GM23338 (cell line): Measurements from ENCODE around the gene BBX. TPM values are rescaled to one million over a fixed set of nuclear protein-coding genes. Genes with fewer than 3 reads are reported as not detected.

Experiments used
- ATAC-seq: fragments of 200-7000 bp; cut with Tn5 transposase; 3 replicates; pipeline ENCODE4 v1.9.1; 2020
- DNase-seq: peaks from one replicate; pipeline ENCODE4 v3.0.0-alpha.2; 2015; ENCODE audit warnings: low spot score
- H2AFZ ChIP-seq: fragments of 200-600 bp; sonication (generic); 2 replicates; pipeline ENCODE4 v1.8.0; 2016; ENCODE audit warnings: antibody characterized with exemption, mild to moderate bottlenecking, moderate library complexity
- H3F3A ChIP-seq: fragments of 200-600 bp; sonication (generic); replicated peaks from 2 replicates; pipeline ENCODE4 v1.8.0; 2017; ENCODE audit warnings: antibody characterized with exemption, mixed run types, low read depth
- H3K27ac ChIP-seq: fragments of 200-600 bp; sonication (generic); 2 replicates; pipeline ENCODE4 v1.6.1; 2016; ENCODE audit warnings: low read depth
- H3K27me3 ChIP-seq: fragments of 200-600 bp; sonication (generic); 2 replicates; pipeline ENCODE4 v1.8.0; 2016; ENCODE audit warnings: mild to moderate bottlenecking, mixed run types, moderate library complexity; ENCODE audit not compliant: insufficient read depth
- H3K36me3 ChIP-seq: fragments of 200-600 bp; sonication (generic); 2 replicates; pipeline ENCODE4 v1.8.0; 2016; ENCODE audit warnings: mild to moderate bottlenecking; ENCODE audit not compliant: insufficient read depth
- H3K4me1 ChIP-seq: fragments of 200-600 bp; sonication (generic); 2 replicates; pipeline ENCODE4 v1.8.0; 2016; ENCODE audit warnings: mild to moderate bottlenecking, moderate library complexity; ENCODE audit not compliant: insufficient read depth
- H3K4me2 ChIP-seq: fragments of 200-600 bp; sonication (generic); 2 replicates; pipeline ENCODE4 v1.7.1; 2017; ENCODE audit warnings: mixed run types
- H3K4me3 ChIP-seq: fragments of 200-600 bp; sonication (generic); 2 replicates; pipeline ENCODE4 v1.6.1; 2016; ENCODE audit warnings: mixed run types
- H3K79me2 ChIP-seq: fragments of 200-600 bp; sonication (generic); replicated peaks from 2 replicates; pipeline ENCODE4 v1.8.0; 2017; ENCODE audit warnings: mild to moderate bottlenecking; ENCODE audit not compliant: insufficient read depth
- H3K9me2 ChIP-seq: fragments of 200-600 bp; sonication (generic); 2 replicates; pipeline ENCODE4 v1.8.0; 2017; ENCODE audit not compliant: insufficient read depth
- H4K20me1 ChIP-seq: fragments of 200-600 bp; sonication (generic); replicated peaks from 2 replicates; pipeline ENCODE4 v1.8.0; 2017; ENCODE audit warnings: mild to moderate bottlenecking; ENCODE audit not compliant: insufficient read depth
- H3K27ac Mint-ChIP-seq: 2 replicates; pipeline ENCODE4 v1.8.0; 2020; ENCODE audit warnings: inconsistent platforms, mild to moderate bottlenecking, moderate library complexity, mixed read lengths
- H3K27me3 Mint-ChIP-seq: 3 replicates; pipeline ENCODE4 v1.8.0; 2022; ENCODE audit warnings: low read depth, mild to moderate bottlenecking, moderate library complexity, mixed read lengths, inconsistent platforms; ENCODE audit not compliant: insufficient read depth, poor library complexity
- H3K36me3 Mint-ChIP-seq: 3 replicates; pipeline ENCODE4 v1.8.0; 2021; ENCODE audit warnings: low read depth, mild to moderate bottlenecking, inconsistent platforms, moderate library complexity, mixed read lengths
- H3K4me1 Mint-ChIP-seq: 3 replicates; pipeline ENCODE4 v1.8.0; 2020; ENCODE audit warnings: mild to moderate bottlenecking, inconsistent platforms, mixed read lengths
- H3K4me3 Mint-ChIP-seq: 3 replicates; pipeline ENCODE4 v1.8.0; 2021; ENCODE audit warnings: moderate library complexity, mild to moderate bottlenecking, inconsistent platforms, mixed read lengths
- H3K9me3 Mint-ChIP-seq: 3 replicates; pipeline ENCODE4 v1.8.0; 2020; ENCODE audit warnings: moderate library complexity, mild to moderate bottlenecking, inconsistent platforms, mixed read lengths
- ETS1 ChIP-seq: IDR thresholded peaks from 2 replicates; pipeline ENCODE4 v1.6.1; 2016; ENCODE audit warnings: antibody characterized with exemption
- EZH2phosphoT487 ChIP-seq: fragments of 200-600 bp; sonication (generic); IDR thresholded peaks from one replicate; pipeline ENCODE4 v1.8.1; 2018; ENCODE audit warnings: antibody characterized with exemption; ENCODE audit not compliant: unreplicated experiment
- JUNB ChIP-seq: IDR thresholded peaks from one replicate; pipeline ENCODE4 v1.6.1; 2016; ENCODE audit warnings: antibody characterized with exemption; ENCODE audit not compliant: unreplicated experiment
- NANOG ChIP-seq: IDR thresholded peaks from 2 replicates; pipeline ENCODE4 v1.6.1; 2016; ENCODE audit warnings: antibody characterized with exemption, borderline replicate concordance
- POLR2AphosphoS5 ChIP-seq: IDR thresholded peaks from 2 replicates; pipeline ENCODE4 v1.6.1; 2016; ENCODE audit warnings: antibody characterized with exemption, low read depth
- ZNF331 ChIP-seq: fragments of 250-450 bp; sonication (Bioruptor Pico); IDR thresholded peaks from 2 replicates; pipeline ENCODE4 v1.5.0; 2020; ENCODE audit warnings: low read depth, mild to moderate bottlenecking, moderate library complexity
- polyA plus RNA-seq: library from polyadenylated mRNA; unstranded; fragments of >200 nt; fragmentation: Nextera tagmentation; extraction: Ambion mirVana; gene quantifications from 2 replicates; pipeline ENCODE4 v1.2.1, GENCODE V29; 2016
- total RNA-seq: library from RNA; depleted of rRNA; stranded (reverse); fragments of >200 nt; shearing (Covaris generic); gene quantifications from 2 replicates; pipeline ENCODE4 v1.2.3, GENCODE V29; 2014
- TF ChIP-seq, protein P1 (sequence below): fragments of 250-450 bp; sonication (Bioruptor Pico); IDR thresholded peaks from 2 replicates; pipeline ENCODE4 v1.5.0; 2020; ENCODE audit warnings: mild to moderate bottlenecking, moderate library complexity

Gene BBX
- total and polyA plus RNA-seq, 2 experiments from 2014 or later, result 35.2 to 44.1 TPM

- TF ChIP-seq, protein P1, sequence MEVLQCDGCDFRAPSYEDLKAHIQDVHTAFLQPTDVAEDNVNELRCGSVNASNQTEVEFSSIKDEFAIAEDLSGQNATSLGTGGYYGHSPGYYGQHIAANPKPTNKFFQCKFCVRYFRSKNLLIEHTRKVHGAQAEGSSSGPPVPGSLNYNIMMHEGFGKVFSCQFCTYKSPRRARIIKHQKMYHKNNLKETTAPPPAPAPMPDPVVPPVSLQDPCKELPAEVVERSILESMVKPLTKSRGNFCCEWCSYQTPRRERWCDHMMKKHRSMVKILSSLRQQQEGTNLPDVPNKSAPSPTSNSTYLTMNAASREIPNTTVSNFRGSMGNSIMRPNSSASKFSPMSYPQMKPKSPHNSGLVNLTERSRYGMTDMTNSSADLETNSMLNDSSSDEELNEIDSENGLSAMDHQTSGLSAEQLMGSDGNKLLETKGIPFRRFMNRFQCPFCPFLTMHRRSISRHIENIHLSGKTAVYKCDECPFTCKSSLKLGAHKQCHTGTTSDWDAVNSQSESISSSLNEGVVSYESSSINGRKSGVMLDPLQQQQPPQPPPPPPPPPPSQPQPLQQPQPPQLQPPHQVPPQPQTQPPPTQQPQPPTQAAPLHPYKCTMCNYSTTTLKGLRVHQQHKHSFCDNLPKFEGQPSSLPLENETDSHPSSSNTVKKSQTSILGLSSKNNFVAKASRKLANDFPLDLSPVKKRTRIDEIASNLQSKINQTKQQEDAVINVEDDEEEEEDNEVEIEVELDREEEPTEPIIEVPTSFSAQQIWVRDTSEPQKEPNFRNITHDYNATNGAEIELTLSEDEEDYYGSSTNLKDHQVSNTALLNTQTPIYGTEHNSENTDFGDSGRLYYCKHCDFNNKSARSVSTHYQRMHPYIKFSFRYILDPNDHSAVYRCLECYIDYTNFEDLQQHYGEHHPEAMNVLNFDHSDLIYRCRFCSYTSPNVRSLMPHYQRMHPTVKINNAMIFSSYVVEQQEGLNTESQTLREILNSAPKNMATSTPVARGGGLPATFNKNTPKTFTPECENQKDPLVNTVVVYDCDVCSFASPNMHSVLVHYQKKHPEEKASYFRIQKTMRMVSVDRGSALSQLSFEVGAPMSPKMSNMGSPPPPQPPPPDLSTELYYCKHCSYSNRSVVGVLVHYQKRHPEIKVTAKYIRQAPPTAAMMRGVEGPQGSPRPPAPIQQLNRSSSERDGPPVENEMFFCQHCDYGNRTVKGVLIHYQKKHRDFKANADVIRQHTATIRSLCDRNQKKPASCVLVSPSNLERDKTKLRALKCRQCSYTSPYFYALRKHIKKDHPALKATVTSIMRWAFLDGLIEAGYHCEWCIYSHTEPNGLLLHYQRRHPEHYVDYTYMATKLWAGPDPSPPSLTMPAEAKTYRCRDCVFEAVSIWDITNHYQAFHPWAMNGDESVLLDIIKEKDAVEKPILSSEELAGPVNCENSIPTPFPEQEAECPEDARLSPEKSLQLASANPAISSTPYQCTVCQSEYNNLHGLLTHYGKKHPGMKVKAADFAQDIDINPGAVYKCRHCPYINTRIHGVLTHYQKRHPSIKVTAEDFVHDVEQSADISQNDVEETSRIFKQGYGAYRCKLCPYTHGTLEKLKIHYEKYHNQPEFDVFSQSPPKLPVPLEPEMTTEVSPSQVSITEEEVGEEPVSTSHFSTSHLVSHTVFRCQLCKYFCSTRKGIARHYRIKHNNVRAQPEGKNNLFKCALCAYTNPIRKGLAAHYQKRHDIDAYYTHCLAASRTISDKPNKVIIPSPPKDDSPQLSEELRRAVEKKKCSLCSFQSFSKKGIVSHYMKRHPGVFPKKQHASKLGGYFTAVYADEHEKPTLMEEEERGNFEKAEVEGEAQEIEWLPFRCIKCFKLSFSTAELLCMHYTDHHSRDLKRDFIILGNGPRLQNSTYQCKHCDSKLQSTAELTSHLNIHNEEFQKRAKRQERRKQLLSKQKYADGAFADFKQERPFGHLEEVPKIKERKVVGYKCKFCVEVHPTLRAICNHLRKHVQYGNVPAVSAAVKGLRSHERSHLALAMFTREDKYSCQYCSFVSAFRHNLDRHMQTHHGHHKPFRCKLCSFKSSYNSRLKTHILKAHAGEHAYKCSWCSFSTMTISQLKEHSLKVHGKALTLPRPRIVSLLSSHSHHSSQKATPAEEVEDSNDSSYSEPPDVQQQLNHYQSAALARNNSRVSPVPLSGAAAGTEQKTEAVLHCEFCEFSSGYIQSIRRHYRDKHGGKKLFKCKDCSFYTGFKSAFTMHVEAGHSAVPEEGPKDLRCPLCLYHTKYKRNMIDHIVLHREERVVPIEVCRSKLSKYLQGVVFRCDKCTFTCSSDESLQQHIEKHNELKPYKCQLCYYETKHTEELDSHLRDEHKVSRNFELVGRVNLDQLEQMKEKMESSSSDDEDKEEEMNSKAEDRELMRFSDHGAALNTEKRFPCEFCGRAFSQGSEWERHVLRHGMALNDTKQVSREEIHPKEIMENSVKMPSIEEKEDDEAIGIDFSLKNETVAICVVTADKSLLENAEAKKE (CRISPR knock-in tag), result no peak
- TF ChIP-seq ETS1, result no peak
- TF ChIP-seq EZH2phosphoT487, result no peak
- TF ChIP-seq ZNF331 (CRISPR knock-in tag), result no peak
- no peak for TF ChIP-seq POLR2AphosphoS5
Measured at GRCh38 chr3:107767897-107768605, 245.3 kb downstream of the BBX start (continued).

GRCh38 chr3:107769882-107770281, 247.1 kb downstream of the BBX start:
- no peaks in the 10 kb centered on the region for H4K20me1 ChIP-seq
- Mint-ChIP-seq H3K4me3 (no peak overlapping the region), H3K9me3 (no peaks in the 10 kb centered on the region)
- TF ChIP-seq POLR2AphosphoS5 (no peak), EZH2phosphoT487 (no peak), JUNB (no peak), NANOG (no peak)
- TF ChIP-seq, protein P1 (CRISPR knock-in tag), result no peak

More at GRCh38 chr3:107769882-107770281, 247.1 kb downstream of the BBX start:
- Histone ChIP-seq H3K27ac (no peak overlapping the region), H3K4me3 (no peak overlapping the region), H3K4me1 (no peaks in the 10 kb centered on the region), H2AFZ (no peak overlapping the region), H3K4me2 (no peak overlapping the region), H3K79me2 (no peaks in the 10 kb centered on the region), H3K36me3 (no peaks in the 10 kb centered on the region), H3F3A (no peaks in the 10 kb centered on the region), H3K27me3 (no peaks in the 10 kb centered on the region), H3K9me2 (no peaks in the 10 kb centered on the region)
- no peaks in the 10 kb centered on the region for H3K27me3 Mint-ChIP-seq
- no peak for ATAC-seq
- H3K36me3 Mint-ChIP-seq, result peaks cover 20% of the 10 kb centered on the region
- DNase-seq, result no peak
- peaks cover 9% of the 10 kb centered on the region; the same call in 2 of the 3 replicates for H3K4me1 Mint-ChIP-seq
- no peak overlapping the region for H3K27ac Mint-ChIP-seq
